Left lung (tissue), 10 donors: Measurements from ENCODE around the gene A3GALT2. TPM values are rescaled to one million over a fixed set of nuclear protein-coding genes. Genes with fewer than 3 reads are reported as not detected.

Source experiments
- ATAC-seq: fragments of 200-7000 bp; cut with Tn5 transposase; one replicate; pipeline ENCODE4 v1.9.1; 2020; ENCODE audit warnings: moderate library complexity
- DNase-seq, 4 donors: peaks; one replicate each; pipeline ENCODE4 v3.0.0-alpha.2; 2013 to 2020
- H3K27ac ChIP-seq, 2 donors: fragments of 200-600 bp; sonication (generic) in 1 of 2; one replicate each; pipeline versions ENCODE4 v1.5.0 to v1.8.0; 2020 to 2021
- H3K27me3 ChIP-seq, 2 donors: fragments of 200-600 bp; sonication (generic) in 1 of 2; one replicate each; pipeline versions ENCODE4 v1.5.0 to v1.8.0; 2020 to 2021
- H3K36me3 ChIP-seq, 2 donors: fragments of 200-600 bp; sonication (generic) in 1 of 2; one replicate each; pipeline versions ENCODE4 v1.5.0 to v1.8.0; 2020 to 2021
- H3K4me1 ChIP-seq, 2 donors: fragments of 200-600 bp; one replicate each; pipeline ENCODE4 v1.8.0; 2021
- H3K4me3 ChIP-seq, 2 donors: fragments of 200-600 bp; sonication (generic) in 1 of 2; one replicate each; pipeline versions ENCODE4 v1.5.0 to v1.8.0; 2020 to 2021; ENCODE audit warnings: mild to moderate bottlenecking in 1 of 2
- H3K9me3 ChIP-seq, 2 donors: fragments of 200-600 bp; sonication (generic) in 1 of 2; one replicate each; pipeline versions ENCODE4 v1.5.0 to v1.8.0; 2020 to 2021
- intact Hi-C, 2 donors: fragments of 100-400 bp; cut with DNase I; formaldehyde crosslinking; loops; one replicate each; pipeline versions ENCODE4 v1.11.2 to v1.14.2; 2022
- polyA plus RNA-seq, 6 donors: library from polyadenylated mRNA; unstranded; fragments of 120-200 nt; gene quantifications; one replicate each; pipeline ENCODE4 v1.2.1, GENCODE V29; 2013; ENCODE audit not compliant: insufficient read length in 6 of 6
- total RNA-seq, 2 donors: library from RNA; stranded (reverse); fragmentation: NEBNext Ultra II Directional; extraction: Animal tissue kit (Norgen Biotek cat#: 25700); gene quantifications; one replicate each; pipeline ENCODE4 v1.2.1, GENCODE V29; 2021
- TF ChIP-seq, protein P1 (sequence below), 2 donors: fragments of 200-600 bp; sonication (generic) in 1 of 2; IDR thresholded peaks; one replicate each; pipeline versions ENCODE4 v1.5.0 to v1.8.0; 2021; ENCODE audit warnings: antibody characterized with exemption in 2 of 2
- donor health status: DM: no; HTN: yes; CAD: no.
- donor health status: DM: no; HTN: no; CAD: no.

The A3GALT2 gene
- total and polyA plus RNA-seq, 8 donors, result 0.25 to 0.28 (median 0.25) TPM; not detected in 5

DNA sequence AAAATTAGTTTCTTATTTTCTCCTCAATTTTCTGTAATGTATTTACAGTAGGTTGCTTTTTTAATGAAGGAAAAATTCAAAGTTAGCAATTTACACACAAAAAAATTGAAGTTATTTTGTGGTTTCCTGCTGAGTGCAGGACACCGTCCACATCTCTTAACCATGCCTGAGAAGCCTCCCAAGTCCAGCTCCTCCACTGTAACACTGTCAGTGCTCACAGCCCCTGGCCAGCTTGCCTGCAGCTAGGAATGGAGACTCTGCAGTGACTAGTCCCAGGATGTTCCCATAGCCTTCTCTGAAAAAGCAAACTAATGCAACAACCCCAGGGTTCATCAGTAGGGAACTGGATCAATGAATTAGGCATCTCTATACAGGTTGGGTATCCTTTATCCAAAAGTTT lies 3.5 kb downstream of the A3GALT2 start:
- DNase-seq (no peak), ATAC-seq (no peak)
- Histone ChIP-seq H3K27me3 (no peaks in the 10 kb centered on the region), H3K4me3 (no peak overlapping the region), H3K9me3 (no peaks in the 10 kb centered on the region), H3K4me1 (no peaks in the 10 kb centered on the region), H3K27ac (no peak overlapping the region), H3K36me3 (peaks cover 0 to 10% of the 10 kb centered on the region in 2 donors)
- intact Hi-C loops, result no loop called here
- TF ChIP-seq, protein P1, sequence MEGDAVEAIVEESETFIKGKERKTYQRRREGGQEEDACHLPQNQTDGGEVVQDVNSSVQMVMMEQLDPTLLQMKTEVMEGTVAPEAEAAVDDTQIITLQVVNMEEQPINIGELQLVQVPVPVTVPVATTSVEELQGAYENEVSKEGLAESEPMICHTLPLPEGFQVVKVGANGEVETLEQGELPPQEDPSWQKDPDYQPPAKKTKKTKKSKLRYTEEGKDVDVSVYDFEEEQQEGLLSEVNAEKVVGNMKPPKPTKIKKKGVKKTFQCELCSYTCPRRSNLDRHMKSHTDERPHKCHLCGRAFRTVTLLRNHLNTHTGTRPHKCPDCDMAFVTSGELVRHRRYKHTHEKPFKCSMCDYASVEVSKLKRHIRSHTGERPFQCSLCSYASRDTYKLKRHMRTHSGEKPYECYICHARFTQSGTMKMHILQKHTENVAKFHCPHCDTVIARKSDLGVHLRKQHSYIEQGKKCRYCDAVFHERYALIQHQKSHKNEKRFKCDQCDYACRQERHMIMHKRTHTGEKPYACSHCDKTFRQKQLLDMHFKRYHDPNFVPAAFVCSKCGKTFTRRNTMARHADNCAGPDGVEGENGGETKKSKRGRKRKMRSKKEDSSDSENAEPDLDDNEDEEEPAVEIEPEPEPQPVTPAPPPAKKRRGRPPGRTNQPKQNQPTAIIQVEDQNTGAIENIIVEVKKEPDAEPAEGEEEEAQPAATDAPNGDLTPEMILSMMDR (IDR thresholded peaks at IDR 0.05), result no peak

DNA sequence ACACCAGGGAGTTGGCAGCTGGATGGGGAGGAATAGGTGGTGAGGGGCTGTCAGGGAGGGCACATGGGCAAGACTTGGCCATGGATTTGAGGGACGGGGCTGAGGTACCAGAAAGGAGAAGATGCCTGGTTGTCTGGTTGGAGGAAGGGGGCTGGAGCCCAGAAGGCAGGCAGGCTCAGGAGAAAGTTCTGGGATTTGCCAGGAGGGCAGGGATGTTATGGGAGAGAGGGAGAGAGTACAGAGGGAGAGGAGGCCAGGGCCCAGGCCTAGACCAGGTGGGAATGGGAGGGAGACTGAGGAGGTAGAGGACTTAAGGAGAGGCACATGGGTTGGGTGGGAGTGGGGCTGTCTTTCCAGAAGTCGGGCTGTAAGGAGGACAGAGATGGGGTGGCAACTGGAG lies 4.3 kb downstream of the A3GALT2 start:
- Histone ChIP-seq H3K9me3 (no peaks in the 10 kb centered on the region), H3K4me3 (no peak overlapping the region), H3K36me3 (peaks cover 0 to 2% of the 10 kb centered on the region in 2 donors), H3K27me3 (no peaks in the 10 kb centered on the region), H3K27ac (no peak overlapping the region), H3K4me1 (no peaks in the 10 kb centered on the region)
- intact Hi-C loops, result no loop called here
- TF ChIP-seq, protein P1 (IDR thresholded peaks at IDR 0.05), result no peak
- DNase-seq, result no peak
- ATAC-seq, result no peak

DNA sequence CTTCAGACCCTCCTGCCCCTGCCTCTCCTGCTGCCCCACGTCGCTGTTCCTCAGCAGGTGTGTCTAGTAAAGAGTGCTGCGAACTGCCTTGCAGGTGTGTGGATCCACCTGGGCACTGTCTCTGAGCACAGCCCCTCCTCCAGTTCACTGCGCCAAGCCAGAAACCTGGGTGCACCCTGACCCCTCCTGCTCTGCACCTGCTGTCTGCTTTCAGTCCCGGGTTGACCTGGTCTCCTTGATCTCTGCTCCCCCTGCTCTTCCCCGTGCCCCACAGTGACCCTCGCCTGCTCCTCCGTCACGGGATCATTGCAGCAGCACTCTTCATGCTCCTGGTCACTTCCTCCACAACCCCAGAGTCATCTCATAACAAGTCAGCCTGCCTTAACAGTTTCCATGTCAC lies 6.5 kb downstream of the A3GALT2 start:
- no peaks in the 10 kb centered on the region for H3K27me3 ChIP-seq
- DNase-seq, result no peak
- intact Hi-C loops, result no loop called here
- H3K9me3 ChIP-seq, result no peaks in the 10 kb centered on the region
- no peak overlapping the region for H3K4me3 ChIP-seq
- no peaks in the 10 kb centered on the region for H3K36me3 ChIP-seq
- no peaks in the 10 kb centered on the region for H3K4me1 ChIP-seq
- H3K27ac ChIP-seq, result no peak overlapping the region
- TF ChIP-seq, protein P1 (IDR thresholded peaks at IDR 0.05), result no peak
- no peak for ATAC-seq

DNA sequence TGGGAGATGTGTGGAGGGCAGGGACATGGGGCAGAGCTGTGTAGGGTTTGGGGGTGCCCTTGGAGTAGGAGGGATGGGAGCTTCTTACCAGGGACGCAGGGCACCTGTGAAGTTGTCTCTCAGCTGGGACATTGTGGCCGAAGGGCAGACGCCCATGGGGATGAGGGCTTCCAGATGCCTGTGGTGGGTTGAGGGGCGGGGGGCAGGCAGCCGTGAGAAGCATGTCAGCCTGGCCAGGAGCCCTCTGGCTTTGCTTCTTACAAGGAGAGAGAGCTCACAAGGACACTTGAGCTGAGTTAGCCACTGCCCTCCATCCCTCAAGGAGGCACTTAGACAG lies 8.5 kb downstream of the A3GALT2 start:
- Histone ChIP-seq H3K27ac (no peak overlapping the region), H3K9me3 (no peaks in the 10 kb centered on the region), H3K27me3 (no peaks in the 10 kb centered on the region), H3K4me3 (no peak overlapping the region), H3K4me1 (no peaks in the 10 kb centered on the region), H3K36me3 (no peaks in the 10 kb centered on the region)
- DNase-seq (peak in 2 of 4 donors; percentile 16 to 55), ATAC-seq (peak; percentile 72)
- intact Hi-C loops, result no loop called here
- TF ChIP-seq, protein P1 (IDR thresholded peaks at IDR 0.05), result no peak

DNA sequence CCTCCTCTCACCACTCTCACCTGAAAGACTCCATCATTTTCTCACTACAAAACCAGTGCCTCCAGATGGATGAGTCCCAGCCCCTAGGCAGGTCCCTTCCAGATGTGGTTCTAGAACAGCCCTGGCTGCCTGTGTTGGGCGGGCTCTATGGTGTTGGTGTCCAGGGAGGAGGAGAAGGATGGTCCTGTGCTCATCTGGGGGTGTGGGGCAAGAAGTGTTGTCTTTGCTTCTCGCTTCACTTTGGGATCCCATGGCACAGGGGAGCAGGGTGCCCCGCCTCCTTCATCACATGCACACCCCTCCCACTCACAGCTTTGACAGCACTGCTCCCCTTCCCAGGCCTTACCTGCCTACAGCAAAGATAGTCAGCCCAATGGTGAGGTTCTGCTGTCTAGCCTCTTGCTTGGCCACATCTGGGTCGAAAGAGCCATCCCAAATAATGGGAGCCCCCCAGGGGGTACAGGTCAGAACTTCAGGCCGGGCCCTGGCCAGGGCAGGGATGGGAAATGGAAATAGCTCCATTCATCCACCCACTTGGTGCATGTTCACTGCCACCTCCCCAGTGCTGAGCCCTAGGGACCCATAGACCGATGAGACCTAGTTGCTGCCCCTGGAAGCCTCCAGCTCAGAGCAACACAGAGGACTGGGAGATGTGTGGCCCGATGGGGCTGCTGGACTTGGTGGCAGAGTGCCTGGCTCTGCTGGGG lies 9.0 kb downstream of the A3GALT2 start:
- Histone ChIP-seq H3K4me3 (no peak overlapping the region), H3K36me3 (no peaks in the 10 kb centered on the region), H3K27ac (no peak overlapping the region), H3K27me3 (peaks cover 2 to 5% of the 10 kb centered on the region in 2 donors), H3K4me1 (peaks cover 1 to 4% of the 10 kb centered on the region in 2 donors), H3K9me3 (no peaks in the 10 kb centered on the region)
- ATAC-seq (no peak), DNase-seq (peak in 1 of 4 donors; percentile 40)
- TF ChIP-seq, protein P1 (IDR thresholded peaks at IDR 0.05), result no peak
- intact Hi-C loops, result no loop called here
